NB4 (cell line): Measurements from ENCODE around the gene INTS11.

Experiments used
- CTCF ChIP-seq: IDR thresholded peaks from one replicate; pipeline ENCODE4 v1.5.1; 2012; ENCODE audit warnings: low read depth, low read length
- MAX ChIP-seq: IDR thresholded peaks from 2 replicates; pipeline ENCODE4 v1.6.1; 2011; ENCODE audit warnings: low read depth, low read length
- MYC ChIP-seq: IDR thresholded peaks from 2 replicates; pipeline ENCODE4 v1.6.1; 2011; ENCODE audit warnings: low read depth, low read length
- POLR2A ChIP-seq: IDR thresholded peaks from 2 replicates; pipeline ENCODE4 v1.6.1; 2011; ENCODE audit warnings: mild to moderate bottlenecking; ENCODE audit not compliant: insufficient read length; ENCODE audit errors: extremely low read depth

- TF ChIP-seq POLR2A (no peak), CTCF (no peak), MYC (no peak), MAX (no peak)
Observed at GRCh38 chr1:1268284-1268682, 56.2 kb downstream of the INTS11 start.
